Stimulated activated CD4-positive, alpha-beta T cell treated with anti-CD3 and anti-CD28 coated beads, Interleukin-4, amount 100 ng/mL, for 24 hours (primary cell): Measurements from ENCODE around the gene CSGALNACT2.
A peak's percentile ranks its signal among the peaks of the same experiment; 100 is the strongest.

Source experiments
- DNase-seq: peaks from one replicate; pipeline ENCODE4 v3.0.0-alpha.2; 2020

The CSGALNACT2 gene

DNA sequence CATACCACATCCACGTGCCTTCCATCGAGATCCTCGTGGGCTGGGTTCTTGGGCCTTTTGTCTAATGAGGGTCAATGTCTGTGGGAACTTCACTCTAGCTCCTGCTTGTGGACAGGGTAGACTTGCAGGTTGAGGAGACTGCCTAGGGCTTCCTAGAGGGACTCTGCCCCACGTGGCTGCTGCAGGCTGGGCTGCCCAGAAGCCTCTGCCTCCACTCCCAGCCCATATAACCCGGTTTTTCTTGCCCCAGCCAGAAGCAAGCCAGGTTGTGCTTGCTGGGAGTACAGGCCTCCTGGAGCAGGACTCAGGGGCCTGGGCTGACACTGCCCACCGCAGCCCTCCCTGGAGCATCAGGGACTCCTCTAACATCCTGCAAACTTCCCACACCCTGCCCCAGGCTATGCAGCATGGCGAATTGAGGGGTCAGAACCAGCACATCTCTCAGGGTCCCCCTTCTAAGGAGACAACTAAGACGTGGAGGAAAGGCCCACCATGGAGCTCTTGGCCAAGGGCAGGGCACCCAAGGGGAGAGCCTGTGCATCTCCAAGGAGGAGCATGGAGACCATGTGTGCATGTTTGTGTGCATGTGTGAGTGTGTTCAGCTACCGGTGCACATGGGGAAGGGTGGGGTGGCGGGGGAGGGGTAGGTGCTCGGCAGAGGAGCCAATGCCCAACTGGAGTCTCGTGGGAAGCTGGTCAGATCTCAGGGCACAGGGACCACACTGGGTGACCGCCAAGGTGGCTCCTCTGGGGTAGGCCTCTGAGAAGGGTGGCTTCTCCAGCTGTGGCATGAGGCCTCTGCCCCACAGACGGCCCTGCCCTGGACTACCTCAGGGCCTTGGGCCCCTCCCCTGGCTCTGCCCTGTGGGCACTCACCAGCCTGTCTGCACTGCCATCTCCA lies 66.0 kb downstream of the CSGALNACT2 start:
- no peak for DNase-seq

DNA sequence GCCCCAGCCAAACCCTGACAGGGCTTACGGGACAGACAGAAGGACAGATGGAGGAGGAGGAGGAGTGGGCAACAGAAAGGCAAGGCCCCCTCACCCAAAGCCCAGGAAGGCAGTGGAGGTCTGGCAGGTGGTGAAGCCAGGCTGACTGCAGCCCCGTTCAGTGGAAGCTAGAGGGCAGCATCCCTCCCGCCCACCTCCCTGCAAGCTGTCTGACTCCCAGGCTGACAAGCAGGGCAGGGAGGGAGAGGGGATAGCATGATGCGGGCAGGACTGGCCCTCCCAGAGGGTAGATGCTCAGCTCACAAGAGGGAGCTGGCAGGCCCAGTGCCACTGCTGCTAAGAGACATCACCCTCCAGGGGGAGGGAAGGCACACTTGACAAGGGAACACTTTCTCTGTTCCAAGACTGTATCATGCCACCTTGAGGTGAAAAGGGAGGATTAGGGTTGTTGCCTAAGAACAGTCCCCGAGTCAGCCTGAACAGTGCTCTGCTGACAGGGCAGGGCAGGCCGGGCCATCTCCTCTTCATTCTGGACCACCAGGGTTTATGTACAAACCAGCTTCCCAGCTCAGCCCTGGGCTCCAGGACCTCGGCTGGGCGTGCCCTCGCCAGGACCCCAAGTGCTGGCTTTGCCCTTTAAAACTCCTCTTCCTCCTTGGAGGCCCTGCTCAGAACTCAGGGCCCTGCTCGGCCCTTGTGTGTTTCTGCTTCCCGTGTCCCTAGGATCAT lies 66.9 kb downstream of the CSGALNACT2 start:
- DNase-seq: peak; percentile 60

DNA sequence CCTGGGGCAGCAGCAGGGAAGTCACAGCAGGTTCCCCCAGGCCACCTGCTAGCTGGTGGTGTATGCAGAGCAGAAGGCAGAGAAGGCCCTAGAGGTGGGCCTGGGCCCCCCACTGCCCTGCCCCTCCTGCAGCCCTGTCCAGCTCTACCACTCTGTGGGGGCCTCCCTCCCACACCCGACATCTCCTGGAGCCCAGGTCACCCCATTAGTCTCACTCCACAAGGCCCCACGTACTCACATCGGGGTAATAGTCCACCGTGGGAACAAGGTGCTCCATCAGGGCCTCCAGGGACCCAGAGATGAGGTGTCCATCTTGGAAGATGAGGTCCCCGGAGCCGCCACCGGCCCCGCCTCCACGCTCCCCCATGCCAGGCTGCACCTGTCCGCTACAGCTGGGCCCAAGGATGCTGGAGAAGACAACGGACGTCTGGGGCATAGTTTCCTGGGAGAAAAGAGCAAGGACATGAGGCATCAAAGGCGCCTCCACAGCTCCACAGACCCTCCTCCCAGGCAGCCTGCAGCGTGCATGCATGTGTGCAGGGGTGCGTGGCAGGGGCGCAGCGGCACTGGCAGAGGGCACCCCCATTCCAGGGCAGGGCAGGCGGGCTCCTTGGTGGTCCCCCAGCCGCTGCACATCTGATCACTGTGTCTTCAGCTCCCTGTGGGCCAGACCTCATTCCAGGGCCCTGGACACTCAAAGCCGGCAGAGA lies 67.6 kb downstream of the CSGALNACT2 start:
- DNase-seq: no peak

DNA sequence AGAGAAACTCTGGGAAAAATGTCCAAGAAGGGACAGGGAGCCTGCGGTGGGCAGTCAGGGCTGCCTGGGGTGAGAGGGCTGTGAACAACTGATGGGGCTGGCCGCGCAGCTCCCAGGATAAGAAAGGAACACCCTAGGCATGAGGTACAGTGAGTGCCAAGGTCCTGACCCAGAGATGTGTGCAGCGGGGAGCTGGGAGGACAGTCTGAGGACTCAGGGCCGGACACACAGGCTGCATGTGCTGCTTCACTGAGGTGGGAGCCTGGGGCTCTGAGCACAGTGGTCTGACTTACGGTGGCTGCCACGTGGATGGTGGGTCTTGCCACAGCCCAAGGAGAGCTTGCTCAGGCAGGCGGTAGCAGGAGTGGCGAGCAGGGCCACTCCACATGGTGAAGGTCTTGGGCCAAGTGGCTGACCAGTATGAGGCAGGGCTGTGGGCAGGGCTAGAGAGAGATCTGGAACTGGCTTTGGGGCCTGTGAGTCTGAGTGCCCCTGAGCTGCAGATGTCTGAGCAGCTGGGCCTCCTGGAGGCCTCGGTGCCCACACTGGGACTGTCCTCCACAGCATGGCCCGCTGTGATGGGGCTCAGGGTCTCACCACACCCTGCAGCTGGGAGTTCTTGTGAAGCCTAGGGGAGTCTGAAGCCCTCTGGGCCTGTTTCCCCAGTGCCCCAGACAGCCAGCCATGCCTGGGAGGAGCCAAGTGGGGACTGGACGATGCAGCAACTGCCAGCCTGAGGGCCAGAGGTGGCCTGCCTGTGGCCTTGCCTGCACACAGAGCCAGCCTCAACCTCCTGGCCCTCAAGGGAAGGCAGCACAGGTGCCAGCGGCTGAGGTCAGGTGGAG lies 68.4 kb downstream of the CSGALNACT2 start:
- DNase-seq: no peak

DNA sequence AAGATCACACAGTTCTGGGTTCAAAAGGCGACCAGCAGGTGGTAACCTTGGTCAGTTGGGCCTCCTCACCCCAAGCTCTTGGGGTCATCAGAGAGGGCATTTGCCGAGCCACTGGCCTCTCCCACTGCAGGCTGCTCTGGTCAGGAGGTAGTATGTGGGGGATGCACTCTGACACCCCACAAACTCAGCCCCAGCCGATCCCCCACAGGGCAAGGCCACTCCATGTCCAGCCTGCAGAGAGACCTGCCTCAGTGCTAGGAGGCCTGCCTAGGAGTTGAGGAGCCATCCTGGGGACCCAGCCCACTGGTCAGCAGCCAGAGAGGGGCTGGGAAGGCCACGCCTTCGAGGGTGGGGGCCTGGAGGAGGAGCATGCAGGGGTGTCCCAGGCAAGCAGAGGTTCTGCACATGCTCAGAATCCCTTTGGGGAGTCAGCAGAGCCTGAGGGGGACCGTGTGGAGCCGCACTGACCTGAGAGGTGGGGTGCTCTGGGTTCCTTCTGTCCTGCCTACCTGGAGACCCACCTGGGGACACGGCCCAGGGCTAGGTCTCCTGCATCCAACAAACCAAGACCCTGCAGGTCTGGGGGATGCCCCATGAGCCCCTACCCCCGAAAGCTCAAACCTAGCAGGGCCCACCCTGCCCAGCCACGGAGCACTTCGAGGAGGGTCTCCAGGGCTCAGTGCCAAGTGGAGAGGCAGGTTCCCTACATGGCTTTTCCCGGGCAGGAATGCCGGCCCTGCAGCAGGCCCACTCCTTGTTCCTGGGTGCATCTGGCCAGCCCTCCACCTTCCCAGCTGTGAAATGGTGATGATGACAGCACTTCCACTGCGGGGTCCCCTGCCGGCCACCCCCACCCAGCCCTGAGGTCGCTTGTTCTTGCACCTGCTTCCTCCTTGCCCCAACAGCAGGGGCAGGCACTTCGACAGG lies 70.2 kb downstream of the CSGALNACT2 start:
- no peak for DNase-seq

DNA sequence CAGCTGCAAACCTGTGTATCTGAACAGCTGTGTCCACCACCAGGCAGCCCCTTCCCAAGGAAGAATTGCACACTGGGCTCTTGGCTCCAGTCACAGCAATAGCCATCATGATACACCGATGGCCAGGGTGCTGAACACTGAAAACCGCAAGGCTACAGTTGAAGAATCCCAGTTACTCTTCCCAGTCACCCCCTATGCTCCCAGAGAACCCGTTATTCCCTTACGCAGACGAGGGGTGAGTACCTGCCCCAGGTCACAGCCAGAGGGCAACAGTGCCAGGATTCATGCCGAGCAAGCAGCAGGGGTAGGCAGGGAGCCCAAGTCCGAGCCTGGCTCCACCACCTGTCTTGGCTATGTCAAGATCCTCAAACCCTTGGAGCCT lies 70.8 kb downstream of the CSGALNACT2 start:
- DNase-seq: no peak

DNA sequence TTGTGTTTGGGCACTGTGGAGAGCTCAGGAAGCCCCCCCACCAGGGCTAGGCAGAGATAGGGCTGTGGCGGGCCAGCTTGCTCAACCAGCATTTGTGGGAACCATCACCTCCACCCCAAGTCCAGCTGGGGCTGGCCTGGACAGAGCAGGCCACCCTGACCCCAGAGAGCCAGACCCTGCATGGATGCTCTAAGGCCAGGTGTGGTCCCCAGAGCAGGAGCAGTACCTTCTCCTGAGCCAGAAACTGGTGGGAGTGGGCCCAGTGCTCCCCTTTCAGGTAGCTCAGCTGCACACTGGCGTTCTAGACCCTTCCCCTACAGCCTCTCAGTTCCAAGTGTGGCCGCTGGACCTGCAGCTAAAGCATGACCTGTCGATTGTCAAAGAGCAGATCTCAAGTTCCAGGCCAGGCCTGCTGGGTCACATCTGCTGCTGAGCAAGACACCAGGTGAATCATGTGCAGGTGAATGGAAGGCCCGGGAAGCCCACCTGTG lies 71.5 kb downstream of the CSGALNACT2 start:
- no peak for DNase-seq

DNA sequence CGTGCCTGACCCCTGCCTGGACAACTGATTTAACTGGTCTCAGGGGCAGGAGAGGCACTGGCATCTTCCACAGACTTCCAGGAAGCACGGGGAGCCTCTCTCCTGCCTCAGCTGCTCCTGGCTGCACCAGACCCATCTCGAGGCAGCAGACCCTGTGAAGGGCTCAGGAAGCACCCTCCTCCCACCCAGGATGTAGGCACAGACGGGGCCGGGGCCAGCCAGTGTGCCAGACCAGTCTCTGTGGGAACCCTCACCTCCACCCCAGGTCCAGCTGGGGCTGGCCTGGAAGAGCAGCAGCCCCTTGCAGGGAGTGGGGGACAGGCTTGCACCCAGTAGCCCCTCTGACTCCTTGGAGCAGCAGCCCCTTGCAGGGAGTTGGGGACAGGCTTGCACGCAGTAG lies 72.3 kb downstream of the CSGALNACT2 start:
- DNase-seq: no peak

DNA sequence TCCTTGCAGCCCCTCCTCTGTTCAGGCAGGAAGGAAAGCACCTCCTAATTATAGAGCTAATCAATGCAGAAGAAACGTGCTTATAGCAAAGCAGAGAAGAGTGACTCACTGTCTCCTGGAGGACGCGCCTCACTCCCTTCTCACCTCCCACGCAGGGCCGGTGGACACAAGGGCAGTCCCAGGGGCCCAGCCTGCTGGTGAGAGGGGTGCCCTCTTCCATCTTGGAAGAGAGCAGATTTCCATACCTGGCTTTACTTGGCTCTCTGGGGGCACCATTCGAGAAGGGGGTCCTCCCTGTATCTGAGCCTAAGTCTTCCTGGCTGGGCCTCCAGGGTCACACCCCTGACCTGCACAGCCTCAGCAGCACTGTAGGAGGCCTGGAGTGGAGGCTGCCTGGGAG lies 72.8 kb downstream of the CSGALNACT2 start:
- no peak for DNase-seq

DNA sequence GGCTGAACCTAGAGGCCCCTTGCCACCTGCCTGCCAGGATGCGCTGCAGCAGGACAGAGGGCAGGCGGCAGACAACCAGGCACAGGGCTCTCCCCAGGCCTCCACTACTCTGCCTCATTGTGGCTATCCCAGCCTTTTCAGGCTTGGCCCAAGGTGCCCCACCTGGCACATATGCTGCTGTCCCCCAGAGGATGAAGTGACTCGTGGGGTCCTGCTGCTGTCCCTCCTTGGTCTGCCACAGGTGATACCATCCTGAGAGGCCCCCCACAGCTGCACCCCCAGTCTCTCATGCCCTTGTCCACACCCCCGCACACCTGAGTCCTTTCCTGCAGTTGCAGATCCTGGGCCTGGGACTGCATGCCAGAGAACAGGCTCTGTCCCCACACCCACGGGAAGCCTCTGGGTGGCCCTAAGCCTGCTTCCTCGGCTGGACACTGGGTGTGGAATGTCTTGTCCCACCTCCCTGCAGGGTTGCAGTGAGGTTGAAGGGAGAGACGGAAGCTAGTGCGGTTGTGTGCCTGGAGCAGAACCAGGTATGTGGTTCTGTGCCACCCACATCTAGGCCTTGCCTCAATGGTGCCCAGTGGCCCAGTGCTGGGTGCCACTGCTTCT lies 73.3 kb downstream of the CSGALNACT2 start:
- no peak for DNase-seq

DNA sequence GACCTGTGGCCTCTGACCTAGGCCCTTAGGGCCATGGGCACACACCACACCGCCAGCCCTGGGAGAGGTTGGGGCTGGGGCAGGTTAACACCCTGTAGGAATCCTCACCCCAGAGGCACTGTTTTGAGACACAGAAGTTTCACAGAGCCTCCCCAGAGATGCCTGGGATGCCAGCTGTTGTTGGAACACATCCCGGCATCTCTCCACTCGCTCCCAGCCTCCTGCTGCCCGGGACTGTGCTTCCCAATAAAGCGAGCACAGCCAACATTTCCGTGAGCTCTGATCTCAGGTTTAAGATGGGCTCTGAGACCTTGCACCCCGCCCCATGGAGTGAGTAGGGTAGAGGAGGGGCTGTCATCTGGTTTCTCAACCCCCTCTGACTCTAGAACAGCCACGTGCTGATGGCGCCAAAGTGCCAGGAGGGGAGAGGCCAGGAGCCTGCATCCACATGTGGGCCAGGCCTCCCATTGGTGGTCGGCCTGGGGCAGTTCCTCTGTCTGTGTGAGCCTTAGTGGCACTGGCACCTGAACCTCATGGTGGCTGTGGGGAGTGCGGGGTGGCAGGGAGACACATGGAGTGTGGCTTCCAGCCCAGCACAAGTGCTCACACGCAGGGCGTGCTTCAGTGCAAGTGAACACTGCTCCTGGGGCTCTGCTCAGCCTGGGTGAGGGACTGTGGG lies 73.9 kb downstream of the CSGALNACT2 start:
- no peak for DNase-seq

DNA sequence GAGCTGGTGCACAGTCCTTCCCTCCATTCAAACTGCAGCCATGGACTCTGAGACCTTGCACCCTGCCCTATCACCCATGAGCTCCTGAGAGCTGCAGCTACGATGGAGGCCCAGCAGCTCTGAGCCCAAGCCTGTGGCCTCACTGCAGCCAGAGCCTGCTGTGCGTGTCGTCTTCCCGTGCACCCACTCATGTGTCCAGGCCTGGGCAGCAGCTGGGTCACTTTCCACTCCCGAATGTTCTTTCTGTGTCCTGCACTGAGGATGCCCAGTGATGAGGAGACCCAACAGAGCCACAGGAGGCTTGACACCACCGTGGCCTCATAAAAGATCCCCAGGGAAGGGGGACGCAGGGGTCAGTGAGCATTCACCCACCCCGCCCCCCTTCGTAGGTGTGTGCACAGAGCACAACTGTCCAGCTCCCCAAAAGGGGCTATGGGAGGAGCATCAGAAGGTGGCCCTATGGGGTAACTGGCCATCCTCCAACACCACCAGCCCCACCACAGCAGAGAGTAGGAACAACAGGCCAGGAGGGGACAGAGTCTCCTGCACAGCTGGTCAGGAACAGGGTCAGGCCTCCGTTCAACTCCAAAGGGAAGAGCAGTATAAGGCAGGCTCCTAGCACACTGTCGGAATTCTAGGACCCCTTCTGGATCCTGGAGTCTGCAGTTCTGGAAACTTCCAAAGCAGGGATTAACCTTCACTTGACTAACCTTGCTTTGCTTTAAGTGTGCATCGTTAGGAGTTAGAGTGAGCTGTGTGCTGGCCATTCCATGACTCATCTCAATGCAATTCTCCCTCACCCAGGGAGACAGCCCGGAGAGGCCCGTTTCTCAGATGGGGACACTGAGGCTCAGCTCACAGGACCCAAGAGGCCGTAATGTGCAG lies 76.1 kb downstream of the CSGALNACT2 start:
- no peak for DNase-seq

DNA sequence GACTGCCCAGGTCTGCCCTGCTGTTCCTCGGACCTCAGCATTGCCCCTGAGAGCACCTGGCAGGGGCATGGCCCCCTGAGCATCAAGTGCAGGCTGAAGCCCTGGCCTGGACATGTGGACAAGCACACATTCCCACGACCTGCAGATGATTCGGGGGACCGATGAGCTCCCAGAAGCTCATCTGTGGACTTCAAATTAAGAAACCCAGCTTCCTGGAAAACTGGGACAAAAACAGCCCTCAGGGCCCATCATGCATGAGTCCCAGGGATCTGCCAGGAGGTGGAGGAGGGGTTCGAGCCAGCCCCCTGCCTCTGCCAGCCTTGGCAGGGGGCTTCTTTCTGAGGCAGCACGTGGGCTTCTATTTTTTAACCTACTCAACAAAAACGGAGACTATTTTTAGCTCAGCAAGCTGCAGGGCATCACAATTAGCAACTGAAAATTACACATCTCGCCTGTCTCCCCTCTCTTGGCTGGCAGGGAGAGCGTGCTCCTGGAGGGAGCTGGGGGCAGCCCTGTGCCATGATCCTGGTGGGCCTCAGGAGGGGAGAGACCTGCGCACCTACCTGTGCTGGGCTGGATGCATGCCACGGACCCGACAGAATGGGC lies 76.8 kb downstream of the CSGALNACT2 start:
- DNase-seq: no peak

DNA sequence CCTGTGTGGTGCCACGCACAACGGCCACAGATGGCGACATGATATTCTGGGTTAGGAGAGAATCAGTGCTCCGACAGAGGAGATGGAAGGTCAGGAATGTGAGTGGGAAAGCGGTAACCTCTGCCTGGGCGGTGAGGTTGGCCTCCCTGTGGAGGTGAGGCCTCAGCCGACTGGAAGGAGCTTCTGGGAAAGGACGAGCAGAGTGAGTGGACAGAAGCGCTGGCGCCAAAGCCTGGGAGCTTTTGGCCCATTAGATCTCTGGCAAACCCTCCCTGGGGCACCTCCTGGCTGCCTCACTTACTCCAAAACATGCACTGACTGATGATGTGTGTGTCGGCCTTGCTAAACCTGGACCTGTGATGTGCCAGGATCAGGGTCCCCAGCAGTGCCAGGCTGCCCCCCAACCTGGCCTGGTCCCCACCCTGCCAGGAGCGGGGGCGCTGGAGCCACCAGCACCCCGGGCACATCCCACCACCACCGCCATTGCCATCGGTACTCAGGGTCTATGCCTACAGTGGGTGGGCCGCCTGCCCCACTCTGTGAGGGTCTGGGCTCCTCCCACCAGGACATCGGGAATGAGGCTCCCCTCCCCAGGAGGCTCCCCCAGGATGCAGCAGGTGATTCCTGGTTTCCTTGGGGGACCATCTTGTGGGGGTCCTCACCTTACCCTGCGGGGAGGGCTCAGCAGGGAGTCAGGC lies 77.7 kb downstream of the CSGALNACT2 start:
- DNase-seq: no peak

DNA sequence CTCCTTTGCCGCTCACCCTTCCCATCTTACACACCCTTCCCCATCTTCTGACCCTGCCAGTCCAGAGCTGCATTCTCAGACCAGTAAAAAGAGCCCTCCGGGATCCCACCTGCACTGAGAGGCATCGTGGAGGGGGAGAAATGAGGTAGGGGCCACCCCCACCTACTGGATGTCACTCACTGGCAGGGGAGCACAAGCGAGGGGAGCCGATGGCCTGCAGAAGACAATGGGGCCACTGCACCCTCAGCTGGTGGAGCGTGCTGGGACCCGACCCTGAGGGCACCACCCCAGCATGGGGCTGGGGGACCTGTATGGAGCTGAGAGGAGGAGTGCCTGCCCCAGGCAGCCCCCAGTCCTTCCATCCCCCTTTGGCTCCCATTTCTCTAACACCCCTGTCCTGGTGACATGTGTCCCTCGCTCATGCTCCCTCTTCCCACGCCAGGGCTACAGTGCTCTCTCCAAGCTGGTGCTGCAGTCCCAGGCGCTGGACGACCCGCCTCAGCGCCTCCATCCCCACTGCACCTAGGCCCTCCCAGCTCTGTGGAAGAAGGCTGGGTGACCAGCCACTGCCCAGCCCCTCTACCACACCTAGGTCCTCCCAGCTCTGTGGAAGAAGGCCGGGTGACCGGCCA lies 78.8 kb downstream of the CSGALNACT2 start:
- no peak for DNase-seq

DNA sequence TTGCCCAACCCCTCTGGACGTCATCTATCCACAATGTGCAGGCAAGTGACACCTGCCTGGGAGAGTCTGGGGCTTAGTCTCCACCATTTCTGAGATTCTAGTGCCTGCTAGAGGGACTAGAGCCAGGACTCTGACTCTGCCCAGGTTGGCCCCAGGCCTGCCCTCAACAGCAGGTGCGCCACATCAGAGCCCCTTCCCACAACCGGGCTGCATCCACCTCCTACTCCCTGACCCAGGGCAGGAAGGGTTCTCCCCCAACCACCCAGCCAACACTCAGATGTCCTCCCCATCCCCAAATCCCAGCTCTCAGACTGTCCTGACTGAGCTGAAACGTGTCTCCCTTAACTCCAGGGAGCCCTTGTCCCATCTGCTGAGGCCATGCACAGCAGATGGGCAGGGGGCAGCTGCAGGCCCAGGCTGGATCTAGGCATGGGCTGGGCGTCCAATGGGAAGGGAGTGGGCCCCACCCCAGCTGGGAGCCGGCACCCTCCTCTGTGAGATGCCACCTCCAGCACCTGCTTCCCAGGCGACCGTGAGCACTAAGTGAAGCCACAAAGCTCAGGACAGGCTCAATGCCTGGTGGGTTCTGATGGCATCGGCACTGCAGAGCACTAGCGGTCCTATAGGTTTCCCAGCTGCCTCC lies 79.4 kb downstream of the CSGALNACT2 start:
- no peak for DNase-seq
